Measurements from ENCODE around the gene DPF3.

The DPF3 gene

GRCh38 chr14:72675126-72675525 is 218.8 kb downstream of the DPF3 start:
- no peak for DNase-seq

- no peak for DNase-seq
Observed at GRCh38 chr14:72673179-72673578, 220.7 kb downstream of the DPF3 start.

GRCh38 chr14:72666610-72667009 is 227.3 kb downstream of the DPF3 start:
- no peak for DNase-seq

- no peak for DNase-seq
Observed at GRCh38 chr14:72665259-72665658, 228.6 kb downstream of the DPF3 start.

GRCh38 chr14:72664651-72665050 is 229.2 kb downstream of the DPF3 start:
- no peak for DNase-seq

- DNase-seq = no peak
Observed at GRCh38 chr14:72663956-72664650, 229.8 kb downstream of the DPF3 start.

- DNase-seq = no peak
Observed at GRCh38 chr14:72663076-72663487, 230.8 kb downstream of the DPF3 start.

- no peak for DNase-seq
Observed at GRCh38 chr14:72662214-72662613, 231.7 kb downstream of the DPF3 start.

- no peak for DNase-seq
Observed at GRCh38 chr14:72657214-72657921, 236.5 kb downstream of the DPF3 start.

GRCh38 chr14:72653026-72653425 is 240.9 kb downstream of the DPF3 start:
- no peak for DNase-seq

GRCh38 chr14:72652179-72652578 is 241.7 kb downstream of the DPF3 start:
- no peak for DNase-seq

- no peak for DNase-seq
Observed at GRCh38 chr14:72651714-72652113, 242.2 kb downstream of the DPF3 start.

- DNase-seq = no peak
Observed at GRCh38 chr14:72651081-72651480, 242.8 kb downstream of the DPF3 start.

- no peak for DNase-seq
Observed at GRCh38 chr14:72649603-72650227, 244.2 kb downstream of the DPF3 start.

GRCh38 chr14:72647782-72648181 is 246.1 kb downstream of the DPF3 start:
- no peak for DNase-seq

GRCh38 chr14:72646861-72647528 is 246.9 kb downstream of the DPF3 start:
- no peak for DNase-seq

GRCh38 chr14:72645706-72646105 is 248.2 kb downstream of the DPF3 start:
- no peak for DNase-seq

GRCh38 chr14:72644758-72645489 is 249.0 kb downstream of the DPF3 start:
- DNase-seq = peak; percentile 27

- DNase-seq = peak; percentile 98
Observed at GRCh38 chr14:72644038-72644437, 249.9 kb downstream of the DPF3 start.

GRCh38 chr14:72643317-72643801 is 250.5 kb downstream of the DPF3 start:
- peak; percentile 86 for DNase-seq

- DNase-seq = no peak
Observed at GRCh38 chr14:72640911-72641485, 252.9 kb downstream of the DPF3 start.

GRCh38 chr14:72638021-72638420 is 255.9 kb downstream of the DPF3 start:
- no peak for DNase-seq
